ENCODE results near the gene ALG13. TPM values are rescaled to one million over a fixed set of nuclear protein-coding genes. Genes with fewer than 3 reads are reported as not detected.

Gene ALG13
- total RNA-seq, 1 experiment from 2014 or later: 50.1 TPM

DNA sequence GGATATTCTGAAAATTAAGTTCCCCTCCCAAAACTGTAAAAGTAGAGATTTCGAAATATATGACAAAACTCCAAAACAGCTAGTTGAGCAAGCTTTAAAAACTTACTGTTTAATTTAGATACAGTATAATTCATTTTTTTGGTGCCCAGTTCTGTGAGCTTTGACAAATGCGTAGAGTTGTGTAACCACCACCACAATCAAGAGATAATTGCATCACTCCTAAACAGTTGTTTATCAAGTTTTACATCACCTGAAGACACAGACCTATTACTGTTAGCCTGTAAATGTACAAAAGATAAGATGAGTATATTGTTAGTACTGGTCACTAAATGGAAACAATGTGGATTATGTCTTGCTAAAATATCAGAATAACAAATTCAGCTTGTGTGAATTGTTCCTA lies 62.3 kb downstream of the ALG13 start:
- H3K4me1 Mint-ChIP-seq (ENCODE audit: low read depth, unreplicated experiment): no peaks in the 10 kb centered on the region
- intact Hi-C loops (cut with micrococcal nuclease; ENCODE audit: unreplicated experiment): no loop called here
- no peaks in the 10 kb centered on the region for H3K27me3 Mint-ChIP-seq (ENCODE audit: unreplicated experiment)
- CTCF ChIA-PET: no interaction called here
- no peak overlapping the region for H3K4me3 Mint-ChIP-seq (ENCODE audit: low read depth, unreplicated experiment)
- H3K9me3 Mint-ChIP-seq (ENCODE audit: low read depth, unreplicated experiment): no peaks in the 10 kb centered on the region
- no TSS peak for BruUV-seq (replicated peaks)
- TF ChIP-seq, protein P1, sequence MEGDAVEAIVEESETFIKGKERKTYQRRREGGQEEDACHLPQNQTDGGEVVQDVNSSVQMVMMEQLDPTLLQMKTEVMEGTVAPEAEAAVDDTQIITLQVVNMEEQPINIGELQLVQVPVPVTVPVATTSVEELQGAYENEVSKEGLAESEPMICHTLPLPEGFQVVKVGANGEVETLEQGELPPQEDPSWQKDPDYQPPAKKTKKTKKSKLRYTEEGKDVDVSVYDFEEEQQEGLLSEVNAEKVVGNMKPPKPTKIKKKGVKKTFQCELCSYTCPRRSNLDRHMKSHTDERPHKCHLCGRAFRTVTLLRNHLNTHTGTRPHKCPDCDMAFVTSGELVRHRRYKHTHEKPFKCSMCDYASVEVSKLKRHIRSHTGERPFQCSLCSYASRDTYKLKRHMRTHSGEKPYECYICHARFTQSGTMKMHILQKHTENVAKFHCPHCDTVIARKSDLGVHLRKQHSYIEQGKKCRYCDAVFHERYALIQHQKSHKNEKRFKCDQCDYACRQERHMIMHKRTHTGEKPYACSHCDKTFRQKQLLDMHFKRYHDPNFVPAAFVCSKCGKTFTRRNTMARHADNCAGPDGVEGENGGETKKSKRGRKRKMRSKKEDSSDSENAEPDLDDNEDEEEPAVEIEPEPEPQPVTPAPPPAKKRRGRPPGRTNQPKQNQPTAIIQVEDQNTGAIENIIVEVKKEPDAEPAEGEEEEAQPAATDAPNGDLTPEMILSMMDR (IDR thresholded peaks at IDR 0.05; ENCODE audit: unreplicated experiment): no peak
- H3K27ac Mint-ChIP-seq (ENCODE audit: unreplicated experiment): no peak overlapping the region
- peaks cover 7% of the 10 kb centered on the region for H3K36me3 Mint-ChIP-seq (ENCODE audit: insufficient read depth, unreplicated experiment)
- no peak for DNase-seq

DNA sequence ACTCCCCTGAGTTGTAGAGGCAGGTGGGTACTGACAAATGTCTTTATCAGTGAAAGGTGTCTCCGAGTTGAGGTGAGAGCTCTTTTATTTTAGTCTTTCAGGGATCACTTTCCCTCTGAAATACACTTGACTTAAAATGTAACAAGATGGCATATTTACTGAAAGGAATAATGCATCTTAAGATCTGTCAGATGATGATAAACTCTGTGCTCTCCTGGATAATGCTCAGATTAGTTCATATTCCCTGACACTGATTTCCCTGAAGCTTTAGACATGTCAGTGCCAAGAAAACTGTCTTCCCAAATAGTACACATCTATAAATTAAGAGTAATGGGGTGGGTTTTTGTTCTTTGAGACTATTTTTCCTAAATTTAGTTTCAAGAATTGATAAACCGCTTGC lies 75.5 kb downstream of the ALG13 start:
- BruUV-seq (replicated peaks): no TSS peak
- H3K27me3 Mint-ChIP-seq (ENCODE audit: unreplicated experiment): no peaks in the 10 kb centered on the region

DNA sequence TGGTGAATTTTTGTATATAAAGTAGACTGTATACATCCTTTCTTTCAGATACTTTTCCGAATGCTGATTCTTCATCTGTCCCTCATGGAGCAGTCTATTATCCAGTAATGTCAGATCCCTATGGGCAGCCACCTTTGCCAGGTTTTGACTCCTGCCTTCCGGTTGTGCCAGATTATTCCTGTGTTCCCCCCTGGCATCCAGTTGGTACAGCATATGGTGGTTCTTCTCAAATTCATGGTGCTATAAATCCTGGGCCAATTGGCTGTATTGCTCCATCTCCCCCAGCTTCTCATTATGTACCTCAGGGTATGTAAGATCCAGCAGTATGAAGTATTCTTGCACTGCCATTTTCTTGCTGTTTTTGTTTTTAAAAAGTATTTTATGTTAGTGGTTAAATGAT lies 78.7 kb downstream of the ALG13 start:
- BruUV-seq (replicated peaks): no TSS peak
- TF ChIP-seq, protein P1 (IDR thresholded peaks at IDR 0.05; ENCODE audit: unreplicated experiment): no peak
- no peaks in the 10 kb centered on the region for H3K9me3 Mint-ChIP-seq (ENCODE audit: low read depth, unreplicated experiment)
- H3K4me3 Mint-ChIP-seq (ENCODE audit: low read depth, unreplicated experiment): no peak overlapping the region
- no peaks in the 10 kb centered on the region for H3K4me1 Mint-ChIP-seq (ENCODE audit: low read depth, unreplicated experiment)
- no peak overlapping the region for H3K27ac Mint-ChIP-seq (ENCODE audit: unreplicated experiment)
- no peak for DNase-seq
- H3K36me3 Mint-ChIP-seq (ENCODE audit: insufficient read depth, unreplicated experiment): no peaks in the 10 kb centered on the region
- CTCF ChIA-PET: no interaction called here
- intact Hi-C loops (cut with micrococcal nuclease; ENCODE audit: unreplicated experiment): no loop called here
- H3K27me3 Mint-ChIP-seq (ENCODE audit: unreplicated experiment): no peaks in the 10 kb centered on the region

More for the DNA sequence above, 75.5 kb downstream of the ALG13 start:
- DNase-seq: no peak
- Mint-ChIP-seq H3K36me3 (ENCODE audit: insufficient read depth, unreplicated experiment) (no peaks in the 10 kb centered on the region), H3K4me3 (ENCODE audit: low read depth, unreplicated experiment) (no peak overlapping the region), H3K9me3 (ENCODE audit: low read depth, unreplicated experiment) (peaks cover 3% of the 10 kb centered on the region), H3K4me1 (ENCODE audit: low read depth, unreplicated experiment) (no peaks in the 10 kb centered on the region), H3K27ac (ENCODE audit: unreplicated experiment) (no peak overlapping the region)
- CTCF ChIA-PET: no interaction called here
- intact Hi-C loops (cut with micrococcal nuclease; ENCODE audit: unreplicated experiment): no loop called here
- TF ChIP-seq, protein P1 (IDR thresholded peaks at IDR 0.05; ENCODE audit: unreplicated experiment): no peak

DNA sequence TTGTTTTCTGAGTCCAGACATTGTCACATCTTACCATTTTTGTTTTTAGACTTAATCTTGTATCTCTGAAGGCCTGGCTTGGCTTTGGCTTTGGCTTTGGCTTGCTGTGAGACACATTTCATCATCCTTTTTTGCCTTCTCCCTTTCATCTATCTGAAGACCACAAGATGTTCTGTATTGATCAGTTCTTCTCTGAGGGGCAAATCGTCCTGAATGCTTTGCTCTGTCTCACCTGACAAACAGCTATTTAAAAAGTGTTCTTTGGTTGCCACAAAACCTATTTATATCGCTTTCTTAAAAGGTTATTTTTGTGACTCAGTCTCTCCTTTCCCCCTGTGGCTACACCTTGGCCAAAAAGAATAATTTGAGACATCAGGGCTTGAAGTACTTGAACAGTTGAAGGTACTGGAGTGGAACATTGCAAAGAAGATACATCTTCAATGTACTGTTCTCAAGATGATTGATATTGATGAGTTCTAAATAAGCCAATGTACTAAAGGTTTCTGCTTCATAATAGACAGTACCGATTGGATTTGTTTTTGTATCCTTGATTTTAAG lies 80.7 kb downstream of the ALG13 start:
- H3K4me1 Mint-ChIP-seq (ENCODE audit: low read depth, unreplicated experiment): no peaks in the 10 kb centered on the region
- no peaks in the 10 kb centered on the region for H3K36me3 Mint-ChIP-seq (ENCODE audit: insufficient read depth, unreplicated experiment)
- CTCF ChIA-PET: no interaction called here
- H3K27ac Mint-ChIP-seq (ENCODE audit: unreplicated experiment): no peak overlapping the region
- no TSS peak for BruUV-seq (replicated peaks)
- no peak for DNase-seq
- no peak overlapping the region for H3K4me3 Mint-ChIP-seq (ENCODE audit: low read depth, unreplicated experiment)
- TF ChIP-seq, protein P1 (IDR thresholded peaks at IDR 0.05; ENCODE audit: unreplicated experiment): no peak
- intact Hi-C loops (cut with micrococcal nuclease; ENCODE audit: unreplicated experiment): no loop called here
- H3K9me3 Mint-ChIP-seq (ENCODE audit: low read depth, unreplicated experiment): no peaks in the 10 kb centered on the region
- no peaks in the 10 kb centered on the region for H3K27me3 Mint-ChIP-seq (ENCODE audit: unreplicated experiment)

Data from Calu3 (cell line).